HEK293 (cell line): Measurements from ENCODE around the gene ZNF260.
A peak's percentile ranks its signal among the peaks of the same experiment; 100 is the strongest.

Experiments
- CTCF ChIA-PET: fragments of 350-600 bp; formaldehyde crosslinking; extraction: SDS; loops from one replicate; lab custom pipeline; 2021; ENCODE audit warnings: antibody characterized with exemption; lab: Yijun Ruan, JAX
- POLR2A ChIA-PET: fragments of 300-600 bp; formaldehyde crosslinking; extraction: SDS; loops from one replicate; lab custom pipeline; 2020; ENCODE audit warnings: antibody characterized with exemption, inconsistent platforms; lab: Yijun Ruan, JAX
- H3K27ac ChIP-seq: fragments of 200-500 bp; sonication (Bioruptor generic); 2 replicates; pipeline ENCODE4 v1.5.1; 2014; ENCODE audit warnings: low read depth, low read length, control low read depth, inconsistent platforms; ENCODE audit errors: extremely low read depth
- H3K36me3 ChIP-seq, 2 experiments: fragments of 200-500 bp in 1 of 2; sonication (Bioruptor generic) in 1 of 2; 1 replicate in 1 of 2; 2 replicates in 1 of 2; pipeline ENCODE4 v1.5.1; 2014 to 2017; ENCODE audit warnings: inconsistent platforms in 2 of 2, low read length in 2 of 2; ENCODE audit not compliant: control insufficient read depth in 2 of 2, insufficient read depth in 1 of 2
- H3K4me1 ChIP-seq: fragments of 200-500 bp; sonication (Bioruptor generic); 2 replicates; pipeline ENCODE4 v1.5.1; 2014; ENCODE audit warnings: mild to moderate bottlenecking, low read length, inconsistent platforms; ENCODE audit not compliant: control insufficient read depth, insufficient read depth
- H3K4me3 ChIP-seq: 2 replicates; pipeline ENCODE4 v1.5.1; 2011; ENCODE audit warnings: low read depth, mild to moderate bottlenecking, control low read depth, low read length, moderate library complexity
- H3K9me3 ChIP-seq: fragments of 200-500 bp; sonication (Bioruptor generic); 2 replicates; pipeline ENCODE4 v1.5.1; 2014; ENCODE audit warnings: low read depth, low read length, inconsistent platforms; ENCODE audit not compliant: control insufficient read depth, insufficient read depth
- BCL11A ChIP-seq: fragments of 450-650 bp; formaldehyde crosslinking; IDR thresholded peaks from 2 replicates; pipeline ENCODE4 v1.5.1; 2016; ENCODE audit warnings: low read depth, missing biosample characterization, missing genetic modification characterization
- CTCF ChIP-seq: fragments of 450-650 bp; formaldehyde crosslinking; IDR thresholded peaks from 2 replicates; pipeline ENCODE4 v1.5.1; 2016; ENCODE audit warnings: missing biosample characterization, missing genetic modification characterization
- EGR2 ChIP-seq: fragments of 450-650 bp; formaldehyde crosslinking; IDR thresholded peaks from 2 replicates; pipeline ENCODE4 v1.5.1; 2016; ENCODE audit warnings: low read depth, missing biosample characterization, missing genetic modification characterization
- GFI1B ChIP-seq: fragments of 450-650 bp; formaldehyde crosslinking; IDR thresholded peaks from 2 replicates; pipeline ENCODE4 v1.5.1; 2016; ENCODE audit warnings: missing biosample characterization, missing genetic modification characterization
- HOXA7 ChIP-seq: sonication (generic); formaldehyde crosslinking; IDR thresholded peaks from 2 replicates; pipeline ENCODE4 v1.8.1; 2022; ENCODE audit warnings: missing genetic modification reagents, borderline replicate concordance
- IKZF3 ChIP-seq: fragments of 450-650 bp; IDR thresholded peaks from 2 replicates; pipeline ENCODE4 v1.5.0; 2018; ENCODE audit warnings: missing biosample characterization, mild to moderate bottlenecking, missing genetic modification characterization, moderate library complexity
- KLF8 ChIP-seq: fragments of 450-650 bp; formaldehyde crosslinking; IDR thresholded peaks from 2 replicates; pipeline ENCODE4 v1.5.1; 2016; ENCODE audit warnings: missing biosample characterization, missing genetic modification characterization
- PRDM1 ChIP-seq: fragments of 450-650 bp; formaldehyde crosslinking; IDR thresholded peaks from 2 replicates; pipeline ENCODE4; 2016; ENCODE audit warnings: missing biosample characterization, missing genetic modification characterization
- TCF7L2 ChIP-seq: IDR thresholded peaks from 2 replicates; pipeline ENCODE4 v1.6.1; 2011; ENCODE audit warnings: low read depth, mild to moderate bottlenecking, inconsistent platforms, low read length, moderate library complexity, borderline replicate concordance
- TRIM28 ChIP-seq: IDR thresholded peaks from 2 replicates; pipeline ENCODE4 v1.6.1; 2011; ENCODE audit warnings: low read length, control low read depth, borderline replicate concordance
- ZBTB1 ChIP-seq: fragments of 450-650 bp; formaldehyde crosslinking; IDR thresholded peaks from 2 replicates; pipeline ENCODE4 v1.5.1; 2016; ENCODE audit warnings: missing biosample characterization, missing genetic modification characterization
- ZBTB26 ChIP-seq: fragments of 450-650 bp; formaldehyde crosslinking; optimal IDR thresholded peaks from 2 replicates; pipeline ENCODE3; 2016; ENCODE audit warnings: missing biosample characterization, mild to moderate bottlenecking, missing genetic modification characterization
- ZBTB7A ChIP-seq: fragments of 450-650 bp; formaldehyde crosslinking; IDR thresholded peaks from 2 replicates; pipeline ENCODE4 v1.5.1; 2016; ENCODE audit warnings: low read depth, missing biosample characterization, missing genetic modification characterization
- ZFHX2 ChIP-seq: fragments of 450-650 bp; formaldehyde crosslinking; conservative IDR thresholded peaks from 2 replicates; pipeline ENCODE4 v1.5.1; 2016; ENCODE audit warnings: missing biosample characterization, missing genetic modification characterization
- ZFP3 ChIP-seq: fragments of 450-650 bp; formaldehyde crosslinking; IDR thresholded peaks from 2 replicates; pipeline ENCODE4 v1.5.1; 2016; ENCODE audit warnings: low read depth, missing biosample characterization, missing genetic modification characterization
- ZNF138 ChIP-seq: fragments of 450-650 bp; formaldehyde crosslinking; IDR thresholded peaks from 2 replicates; pipeline ENCODE4 v1.5.1; 2016; ENCODE audit warnings: missing biosample characterization, missing genetic modification characterization, borderline replicate concordance
- ZNF239 ChIP-seq: fragments of 450-650 bp; formaldehyde crosslinking; IDR thresholded peaks from 2 replicates; pipeline ENCODE4 v1.5.1; 2016; ENCODE audit warnings: missing biosample characterization, missing genetic modification characterization
- ZNF248 ChIP-seq: fragments of 450-650 bp; formaldehyde crosslinking; IDR thresholded peaks from 2 replicates; pipeline ENCODE4 v1.5.1; 2017; ENCODE audit warnings: missing biosample characterization, missing genetic modification characterization
- ZNF404 ChIP-seq: fragments of 450-650 bp; formaldehyde crosslinking; IDR thresholded peaks from 2 replicates; pipeline ENCODE4 v1.5.1; 2017; ENCODE audit warnings: missing biosample characterization, missing genetic modification characterization
- ZNF416 ChIP-seq: fragments of 450-650 bp; formaldehyde crosslinking; IDR thresholded peaks from 2 replicates; pipeline ENCODE4 v1.5.1; 2016; ENCODE audit warnings: missing biosample characterization, missing genetic modification characterization
- ZNF501 ChIP-seq: fragments of 450-650 bp; formaldehyde crosslinking; IDR thresholded peaks from 2 replicates; pipeline ENCODE4 v1.5.1; 2016; ENCODE audit warnings: missing biosample characterization, missing genetic modification characterization
- ZNF514 ChIP-seq: fragments of 450-650 bp; formaldehyde crosslinking; IDR thresholded peaks from 2 replicates; pipeline ENCODE4 v1.5.1; 2016; ENCODE audit warnings: missing biosample characterization, missing genetic modification characterization
- ZNF560 ChIP-seq: fragments of 450-650 bp; formaldehyde crosslinking; IDR thresholded peaks from 2 replicates; pipeline ENCODE4 v1.5.1; 2017; ENCODE audit warnings: missing biosample characterization, missing genetic modification characterization, borderline replicate concordance
- ZNF624 ChIP-seq: fragments of 450-650 bp; formaldehyde crosslinking; IDR thresholded peaks from 2 replicates; pipeline ENCODE4 v1.5.1; 2017; ENCODE audit warnings: missing biosample characterization, missing genetic modification characterization
- ZNF629 ChIP-seq: fragments of 450-650 bp; formaldehyde crosslinking; IDR thresholded peaks from 2 replicates; pipeline ENCODE4 v1.5.1; 2017; ENCODE audit warnings: missing biosample characterization, missing genetic modification characterization
- ZNF658 ChIP-seq: fragments of 450-650 bp; formaldehyde crosslinking; IDR thresholded peaks from 2 replicates; pipeline ENCODE4; 2016; ENCODE audit warnings: missing biosample characterization, missing genetic modification characterization
- ZNF791 ChIP-seq: fragments of 450-650 bp; formaldehyde crosslinking; IDR thresholded peaks from 2 replicates; pipeline ENCODE4 v1.5.1; 2016; ENCODE audit warnings: missing biosample characterization, missing genetic modification characterization
- ZNF830 ChIP-seq: fragments of 450-650 bp; IDR thresholded peaks from 2 replicates; pipeline ENCODE4 v1.5.0; 2018; ENCODE audit warnings: missing biosample characterization, missing genetic modification characterization, low read depth, mild to moderate bottlenecking, moderate library complexity
- TF ChIP-seq, protein P1 (sequence below): fragments of 450-650 bp; IDR thresholded peaks from 2 replicates; pipeline ENCODE4 v1.5.1; 2018; ENCODE audit warnings: missing biosample characterization, mild to moderate bottlenecking, missing genetic modification characterization
- TF ChIP-seq, protein P2 (sequence below): fragments of 450-650 bp; formaldehyde crosslinking; IDR thresholded peaks from 2 replicates; pipeline ENCODE4 v1.5.1; 2016; ENCODE audit warnings: missing biosample characterization, missing genetic modification characterization

The ZNF260 gene

DNA sequence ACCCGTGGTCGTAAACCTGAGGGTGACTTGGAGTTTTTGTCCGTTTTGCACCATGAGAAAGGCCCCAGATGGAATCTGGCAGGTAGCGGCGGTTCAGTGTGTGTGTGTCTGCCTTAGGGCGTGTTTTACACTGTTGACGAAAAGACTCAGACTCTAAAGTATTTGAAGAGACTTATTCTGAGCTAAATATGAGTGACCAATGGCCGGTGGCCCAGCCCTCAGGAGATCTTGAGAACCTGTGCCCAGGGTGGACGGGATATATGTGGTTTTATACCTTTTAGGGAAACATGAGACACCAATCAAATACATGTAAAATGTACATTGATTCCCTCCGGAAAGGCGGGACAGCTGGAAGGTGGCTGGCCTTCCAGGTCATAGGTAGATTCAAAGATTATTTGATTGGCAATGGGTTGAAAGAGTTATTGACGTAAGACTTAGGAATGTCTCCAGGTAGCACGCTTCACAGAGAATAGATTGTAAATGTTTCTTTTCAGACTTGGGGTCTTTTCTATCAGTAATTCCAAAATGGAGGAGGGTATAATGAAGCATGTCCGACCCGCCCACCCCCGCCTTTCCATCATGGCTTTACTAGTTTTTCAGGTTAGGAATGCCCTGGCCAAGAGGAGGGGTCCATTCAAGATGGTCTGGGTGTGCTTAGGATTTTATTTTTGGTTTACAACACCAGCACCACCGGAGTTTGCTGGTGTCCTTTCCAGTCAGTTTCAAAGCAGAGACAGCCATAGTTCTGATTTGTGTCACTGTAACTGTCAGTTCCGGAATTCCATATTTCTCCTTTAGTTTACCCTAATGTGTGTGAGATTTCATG is 46.0 kb upstream of the ZNF260 start (continued):
- TF ChIP-seq CTCF (no peak), ZNF791 (tag by site-specific recombination) (no peak)

- Histone ChIP-seq H3K4me3 (peak within 1 kb of the TSS; percentile 70), H3K4me1 (peaks cover 18% of the 10 kb centered on the region), H3K27ac (peak within 1 kb of the TSS; percentile 86), H3K9me3 (peaks cover 12% of the 10 kb centered on the region), H3K36me3 (peaks cover 56 to 72% of the 10 kb centered on the region in 2 experiments)
- CTCF ChIA-PET = interaction anchor here (0.6 to 0.8 kb wide), 3 partner anchors 15 to 195 kb away, joined by 3 read pairs; no protein-coding TSS in a partner anchor
- POLR2A ChIA-PET = interaction anchor here (0.5 to 3.6 kb wide), 29 partner anchors 8 to 1432 kb away, joined by 3 to 65 read pairs (median 4); partner anchors contain the start of genes ZFP14, ZFP82, ZNF260 and ZNF345
- TF ChIP-seq PRDM1 = no peak
- TF ChIP-seq KLF8 = peak; percentile 98
- TF ChIP-seq ZNF416 (tag by site-specific recombination) = peak; percentile 75; the same call in 1 of the 2 replicates
- no peak; the same call in 1 of the 2 replicates for TF ChIP-seq TRIM28
- TF ChIP-seq ZNF248 (tag by site-specific recombination) = no peak
- TF ChIP-seq TCF7L2 = no peak
- peak; percentile 99 for TF ChIP-seq BCL11A (tag by site-specific recombination)
- no peak for TF ChIP-seq ZNF830 (tag by site-specific recombination)
- 0 out of 2 replicates have a peak, but pooled peaks have one; percentile 32 for TF ChIP-seq ZNF791 (tag by site-specific recombination)
- no peak for TF ChIP-seq ZFP3 (tag by site-specific recombination)
- peak; percentile 84 for TF ChIP-seq ZBTB26
- peak; percentile 100 for TF ChIP-seq ZNF501 (tag by site-specific recombination)
- no peak for TF ChIP-seq ZNF560 (tag by site-specific recombination)
- TF ChIP-seq ZNF138 (tag by site-specific recombination) = no peak
- no peak for TF ChIP-seq GFI1B (tag by site-specific recombination)
- 0 out of 2 replicates have a peak, but pooled peaks have one; percentile 5 for TF ChIP-seq ZNF624 (tag by site-specific recombination)
- TF ChIP-seq ZBTB7A (tag by site-specific recombination) = peak; percentile 98
- peak; percentile 95 for TF ChIP-seq ZNF239 (tag by site-specific recombination)
- TF ChIP-seq ZFHX2 (tag by site-specific recombination) = peak; percentile 61; the same call in 1 of the 2 replicates
- TF ChIP-seq, protein P1, sequence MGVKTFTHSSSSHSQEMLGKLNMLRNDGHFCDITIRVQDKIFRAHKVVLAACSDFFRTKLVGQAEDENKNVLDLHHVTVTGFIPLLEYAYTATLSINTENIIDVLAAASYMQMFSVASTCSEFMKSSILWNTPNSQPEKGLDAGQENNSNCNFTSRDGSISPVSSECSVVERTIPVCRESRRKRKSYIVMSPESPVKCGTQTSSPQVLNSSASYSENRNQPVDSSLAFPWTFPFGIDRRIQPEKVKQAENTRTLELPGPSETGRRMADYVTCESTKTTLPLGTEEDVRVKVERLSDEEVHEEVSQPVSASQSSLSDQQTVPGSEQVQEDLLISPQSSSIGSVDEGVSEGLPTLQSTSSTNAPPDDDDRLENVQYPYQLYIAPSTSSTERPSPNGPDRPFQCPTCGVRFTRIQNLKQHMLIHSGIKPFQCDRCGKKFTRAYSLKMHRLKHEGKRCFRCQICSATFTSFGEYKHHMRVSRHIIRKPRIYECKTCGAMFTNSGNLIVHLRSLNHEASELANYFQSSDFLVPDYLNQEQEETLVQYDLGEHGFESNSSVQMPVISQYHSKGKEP (tag by site-specific recombination) = no peak
- TF ChIP-seq ZNF658 (tag by site-specific recombination) = no peak
- peak; percentile 76; the same call in 1 of the 2 replicates for TF ChIP-seq EGR2
- TF ChIP-seq, protein P2, sequence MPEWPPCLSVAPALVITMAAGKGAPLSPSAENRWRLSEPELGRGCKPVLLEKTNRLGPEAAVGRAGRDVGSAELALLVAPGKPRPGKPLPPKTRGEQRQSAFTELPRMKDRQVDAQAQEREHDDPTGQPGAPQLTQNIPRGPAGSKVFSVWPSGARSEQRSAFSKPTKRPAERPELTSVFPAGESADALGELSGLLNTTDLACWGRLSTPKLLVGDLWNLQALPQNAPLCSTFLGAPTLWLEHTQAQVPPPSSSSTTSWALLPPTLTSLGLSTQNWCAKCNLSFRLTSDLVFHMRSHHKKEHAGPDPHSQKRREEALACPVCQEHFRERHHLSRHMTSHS (tag by site-specific recombination) = no peak
- no peak for TF ChIP-seq ZNF514 (tag by site-specific recombination)
- no peak for TF ChIP-seq HOXA7 (CRISPR knock-in tag)
- no peak for TF ChIP-seq ZNF404 (tag by site-specific recombination)
- peak; percentile 99 for TF ChIP-seq ZNF629 (tag by site-specific recombination)
- TF ChIP-seq ZBTB1 = peak; percentile 80
- TF ChIP-seq IKZF3 = no peak
Measured at GRCh38 chr19:36573020-36573894, 45.2 kb upstream of the ZNF260 start, which contains the start of gene ZNF529. Gene ZNF529 (minus strand): TSS chr19:36573292. CDS start chr19:36572346, 946 bp downstream.
